NCI-H2029 (cell line): Measurements from ENCODE around the gene PIP4P1.
"Not testable (repeated sequence)": the region's sequence is repeated elsewhere in the genome, so short reads cannot be mapped to it uniquely, and the experiment has no call there.

ENCODE experiments used
- DNase-seq: peaks from one replicate; lab custom pipeline; 2025; lab: John Stamatoyannopoulos, UW

Gene PIP4P1

GRCh38 chr14:20476776-20477175 is 15.5 kb upstream of the PIP4P1 start:
- no peak for DNase-seq

- no peak for DNase-seq
Measured at GRCh38 chr14:20472536-20473169, 11.4 kb upstream of the PIP4P1 start.

- DNase-seq = no peak
Measured at GRCh38 chr14:20470603-20470901, 9.3 kb upstream of the PIP4P1 start.

GRCh38 chr14:20469890-20470602 is 8.8 kb upstream of the PIP4P1 start:
- DNase-seq = peak; percentile 35

GRCh38 chr14:20469242-20469889 is 8.1 kb upstream of the PIP4P1 start, which contains the start of gene PNP:
TSS of gene PNP (plus strand) at chr14:20469406. CDS start at chr14:20469525, 119 bp downstream.
- peak; percentile 79 for DNase-seq

- peak; percentile 33 for DNase-seq
Measured at GRCh38 chr14:20468764-20469241, 7.6 kb upstream of the PIP4P1 start.

- DNase-seq = peak; percentile 49
Measured at GRCh38 chr14:20460458-20461224, 593 bp downstream of the PIP4P1 start.

GRCh38 chr14:20458031-20458789 is 3.0 kb downstream of the PIP4P1 start:
- no peak for DNase-seq

- no peak for DNase-seq
Measured at GRCh38 chr14:20456971-20457370, 4.3 kb downstream of the PIP4P1 start.

- DNase-seq = peak; percentile 86
Measured at GRCh38 chr14:20455355-20456300, 5.6 kb downstream of the PIP4P1 start.

- peak; percentile 99 for DNase-seq
Measured at GRCh38 chr14:20454516-20455354, 6.5 kb downstream of the PIP4P1 start, which contains the start of the genes APEX1 and OSGEP. TSS of gene APEX1 (plus strand) at chr14:20455226. CDS start at chr14:20455646, 420 bp downstream. TSS of gene OSGEP (minus strand) at chr14:20454812. CDS start at chr14:20454683, 129 bp downstream.

- DNase-seq = not testable (repeated sequence)
Measured at GRCh38 chr14:20452831-20453230, 8.4 kb downstream of the PIP4P1 start.

- DNase-seq = no peak
Measured at GRCh38 chr14:20446889-20447288, 14.3 kb downstream of the PIP4P1 start.

GRCh38 chr14:20443650-20444049 is 17.6 kb downstream of the PIP4P1 start:
- not testable (repeated sequence) for DNase-seq

- no peak for DNase-seq
Measured at GRCh38 chr14:20441461-20441860, 19.8 kb downstream of the PIP4P1 start.

- no peak for DNase-seq
Measured at GRCh38 chr14:20440882-20441281, 20.4 kb downstream of the PIP4P1 start.

GRCh38 chr14:20440465-20440864 is 20.8 kb downstream of the PIP4P1 start:
- DNase-seq = no peak

- DNase-seq = no peak
Measured at GRCh38 chr14:20438664-20439063, 22.6 kb downstream of the PIP4P1 start.

- DNase-seq = no peak
Measured at GRCh38 chr14:20436363-20436755, 24.9 kb downstream of the PIP4P1 start.
